NOMO-1 treated with DMSO at 0.1 percent for 48 hours (cell line): Measurements from ENCODE around the gene AIP.

ENCODE experiments used
- DNase-seq: peaks from one replicate; lab custom pipeline; 2025; ENCODE audit not compliant: unreplicated experiment; lab: John Stamatoyannopoulos, UW

The AIP gene

GRCh38 chr11:67492801-67493547, 10.1 kb downstream of the AIP start:
- DNase-seq: no peak

GRCh38 chr11:67493548-67494370, 10.9 kb downstream of the AIP start:
- DNase-seq: no peak

GRCh38 chr11:67494371-67495233, 11.8 kb downstream of the AIP start:
- no peak for DNase-seq

- no peak for DNase-seq
Observed at GRCh38 chr11:67495234-67496005, 12.6 kb downstream of the AIP start.

- no peak for DNase-seq
Observed at GRCh38 chr11:67496113-67496512, 13.3 kb downstream of the AIP start.

GRCh38 chr11:67497656-67498291, 14.9 kb downstream of the AIP start:
- DNase-seq: no peak

- no peak for DNase-seq
Observed at GRCh38 chr11:67498544-67498972, 15.7 kb downstream of the AIP start.

- no peak for DNase-seq
Observed at GRCh38 chr11:67499808-67500483, 17.1 kb downstream of the AIP start.

GRCh38 chr11:67500484-67500821, 17.6 kb downstream of the AIP start:
- DNase-seq: no peak

GRCh38 chr11:67500831-67501715, 18.2 kb downstream of the AIP start:
- peak; percentile 85 for DNase-seq

GRCh38 chr11:67501854-67502253, 19.0 kb downstream of the AIP start:
- no peak for DNase-seq

GRCh38 chr11:67502328-67502979, 19.6 kb downstream of the AIP start:
- DNase-seq: no peak

- DNase-seq: no peak
Observed at GRCh38 chr11:67503119-67504004, 20.5 kb downstream of the AIP start.

GRCh38 chr11:67504005-67504949, 21.5 kb downstream of the AIP start:
- DNase-seq: no peak

- peak; percentile 36 for DNase-seq
Observed at GRCh38 chr11:67504950-67505581, 22.2 kb downstream of the AIP start, which contains the start of gene PITPNM1. Gene PITPNM1 (minus strand): TSS chr11:67505363. CDS start chr11:67504180, 1,183 bp downstream.
